Measurements from ENCODE around the gene SLC43A1.
A peak's percentile ranks its signal among the peaks of the same experiment; 100 is the strongest.

The SLC43A1 gene

GRCh38 chr11:57467508-57468157, 47.9 kb downstream of the SLC43A1 start:
- no peak for DNase-seq (ENCODE audit: low read depth)
- no peak for TF ChIP-seq MAX (IDR thresholded peaks at IDR 0.05; ENCODE audit: low read depth, low read length)
- TF ChIP-seq MYC (IDR thresholded peaks at IDR 0.05; ENCODE audit: low read depth, low read length) = no peak
- no peak for TF ChIP-seq CTCF (IDR thresholded peaks at IDR 0.05; ENCODE audit: low read depth, low read length)
- TF ChIP-seq POLR2A (IDR thresholded peaks at IDR 0.05; ENCODE audit: extremely low read depth, insufficient read length) = no peak
- no peak overlapping the region for H3K4me3 ChIP-seq (ENCODE audit: low read depth, low read length)

GRCh38 chr11:57466680-57467079, 48.8 kb downstream of the SLC43A1 start:
- peak; percentile 61 for DNase-seq (ENCODE audit: low read depth)

DNA sequence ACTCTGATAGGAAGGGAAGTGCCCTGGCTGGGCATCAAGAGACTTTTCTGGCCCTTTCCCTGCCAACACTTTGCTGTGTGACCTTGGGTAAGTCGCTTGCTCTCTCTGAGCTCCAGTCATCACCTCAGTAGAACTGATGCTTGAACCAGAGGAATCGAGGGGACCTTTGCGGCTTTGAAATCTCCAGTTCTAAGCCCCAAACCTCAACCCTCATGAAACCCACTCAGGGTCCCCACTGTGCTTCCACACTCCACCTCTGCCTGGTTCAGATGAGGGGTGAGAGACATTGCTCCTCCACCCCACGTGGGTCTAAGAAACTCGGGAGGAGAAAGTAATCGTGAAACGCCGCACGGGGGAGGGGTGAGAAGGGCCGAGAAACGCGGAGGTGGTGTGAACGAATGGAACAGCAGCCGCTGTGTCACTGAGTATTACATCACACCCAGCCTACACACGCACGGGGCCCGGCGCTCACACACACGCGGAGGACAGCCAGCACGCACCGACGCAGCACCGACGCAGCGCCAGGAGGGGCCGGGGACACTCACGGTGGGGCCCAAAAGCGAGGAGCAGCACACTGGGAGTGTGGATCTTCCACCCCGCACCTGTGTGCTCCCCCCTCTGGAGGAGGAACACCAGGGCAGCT, 50.8 kb downstream of the SLC43A1 start:
- no peak overlapping the region for H3K4me3 ChIP-seq (ENCODE audit: low read depth, low read length)
- TF ChIP-seq MYC (IDR thresholded peaks at IDR 0.05; ENCODE audit: low read depth, low read length) (no peak), CTCF (IDR thresholded peaks at IDR 0.05; ENCODE audit: low read depth, low read length) (no peak), POLR2A (IDR thresholded peaks at IDR 0.05; ENCODE audit: extremely low read depth, insufficient read length) (no peak), MAX (IDR thresholded peaks at IDR 0.05; ENCODE audit: low read depth, low read length) (no peak)
- DNase-seq (ENCODE audit: low read depth) = no peak

More at GRCh38 chr11:57466680-57467079, 48.8 kb downstream of the SLC43A1 start:
- H3K4me3 ChIP-seq (ENCODE audit: low read depth, low read length) = no peak overlapping the region
- peak; percentile 9 for TF ChIP-seq CTCF (IDR thresholded peaks at IDR 0.05; ENCODE audit: low read depth, low read length)
- no peak for TF ChIP-seq MAX (IDR thresholded peaks at IDR 0.05; ENCODE audit: low read depth, low read length)
- no peak for TF ChIP-seq POLR2A (IDR thresholded peaks at IDR 0.05; ENCODE audit: extremely low read depth, insufficient read length)

DNA sequence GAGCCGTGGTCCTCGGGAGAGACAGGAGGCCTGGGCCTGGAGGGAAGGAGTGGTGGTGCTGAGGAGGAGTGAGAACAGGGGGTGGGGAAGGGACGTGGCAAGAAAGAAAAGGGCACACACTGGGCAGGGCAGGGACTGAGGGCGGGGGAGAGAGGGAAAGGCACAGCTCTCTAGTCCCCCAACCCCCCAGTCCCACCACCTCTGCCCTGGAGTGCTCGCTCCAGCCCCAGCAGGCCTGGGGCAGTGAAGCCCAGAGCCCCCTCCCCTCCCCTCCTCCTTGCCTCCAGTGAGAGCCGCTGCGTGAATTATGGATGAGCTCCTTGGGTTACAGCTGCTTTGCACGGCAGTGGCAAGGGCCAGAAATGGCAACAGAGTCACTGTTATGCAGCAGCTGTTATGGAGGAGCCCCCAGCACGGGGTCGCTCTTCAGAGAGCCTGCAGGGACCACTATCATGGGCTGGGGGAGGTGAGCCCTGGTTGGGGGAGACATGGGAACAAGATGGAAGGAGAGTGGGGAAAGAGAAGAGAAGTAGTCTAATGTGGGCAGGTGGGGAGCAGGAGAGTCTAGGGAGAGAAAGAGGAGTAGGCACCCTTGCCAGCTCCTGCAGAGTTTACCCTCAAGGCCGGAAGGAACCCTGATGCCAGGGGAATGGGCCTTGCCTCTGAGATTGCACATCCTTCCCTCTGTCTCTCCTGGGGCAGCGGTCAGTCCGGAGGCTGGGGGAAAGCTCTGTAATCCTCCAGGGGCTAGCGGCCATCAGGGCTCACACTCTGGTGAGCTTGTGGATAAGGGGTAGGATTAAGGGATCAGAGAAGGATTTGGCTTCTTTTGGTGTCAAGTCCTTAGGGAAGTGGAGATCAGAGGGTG, 51.6 kb downstream of the SLC43A1 start:
- TF ChIP-seq MYC (IDR thresholded peaks at IDR 0.05; ENCODE audit: low read depth, low read length) = no peak
- TF ChIP-seq MAX (IDR thresholded peaks at IDR 0.05; ENCODE audit: low read depth, low read length) = no peak
- TF ChIP-seq POLR2A (IDR thresholded peaks at IDR 0.05; ENCODE audit: extremely low read depth, insufficient read length) = no peak
- no peak for TF ChIP-seq CTCF (IDR thresholded peaks at IDR 0.05; ENCODE audit: low read depth, low read length)
- DNase-seq (ENCODE audit: low read depth) = no peak
- no peak overlapping the region for H3K4me3 ChIP-seq (ENCODE audit: low read depth, low read length)

- no peak for DNase-seq (ENCODE audit: low read depth)
- no peak overlapping the region for H3K4me3 ChIP-seq (ENCODE audit: low read depth, low read length)
- TF ChIP-seq MAX (IDR thresholded peaks at IDR 0.05; ENCODE audit: low read depth, low read length) (no peak), MYC (IDR thresholded peaks at IDR 0.05; ENCODE audit: low read depth, low read length) (no peak), POLR2A (IDR thresholded peaks at IDR 0.05; ENCODE audit: extremely low read depth, insufficient read length) (no peak), CTCF (IDR thresholded peaks at IDR 0.05; ENCODE audit: low read depth, low read length) (no peak)
These were observed 52.9 kb downstream of the SLC43A1 start for GRCh38 chr11:57462597-57462996.

Data from NB4 (cell line).